CD14-positive monocyte (primary cell): ENCODE measurements around the gene NDUFS4. TPM values are rescaled to one million over a fixed set of nuclear protein-coding genes. Genes with fewer than 3 reads are reported as not detected.

ENCODE experiments used
- DNase-seq, 3 donors: peaks; one replicate each; pipeline ENCODE4 v3.0.0-alpha.2; 2011 to 2022
- H2AFZ ChIP-seq: 2 replicates; pipeline ENCODE4 v1.6.0; 2012; ENCODE audit warnings: mild to moderate bottlenecking, low read depth, low read length, inconsistent platforms; ENCODE audit not compliant: insufficient read depth, poor library complexity, severe bottlenecking
- H3K27ac ChIP-seq, 2 donors: 1 replicate in 1 of 2; 2 replicates in 1 of 2; pipeline ENCODE4 v1.5.1; 2012 to 2013; ENCODE audit warnings: low read length in 2 of 2, control low read depth in 1 of 2, inconsistent platforms in 1 of 2, low read depth in 1 of 2, mild to moderate bottlenecking in 1 of 2
- H3K27me3 ChIP-seq, 2 donors: one replicate each; pipeline versions ENCODE4 v1.6.0 to v1.6.1; 2011 to 2013; ENCODE audit warnings: low read length in 2 of 2; ENCODE audit not compliant: control insufficient read depth in 2 of 2, insufficient read depth in 2 of 2
- H3K36me3 ChIP-seq, 2 donors: replicated peaks in 1 of 2; 1 replicate in 1 of 2; 2 replicates in 1 of 2; pipeline versions ENCODE4 v1.5.1 to v1.6.1; 2012 to 2013; ENCODE audit warnings: low read length in 2 of 2, control low read depth in 1 of 2, inconsistent platforms in 1 of 2, mild to moderate bottlenecking in 1 of 2; ENCODE audit not compliant: insufficient read depth in 2 of 2, control insufficient read depth in 1 of 2
- H3K4me1 ChIP-seq, 2 donors: 1 replicate in 1 of 2; 2 replicates in 1 of 2; pipeline versions ENCODE4 v1.5.1 to v1.6.1; 2012 to 2013; ENCODE audit warnings: low read length in 2 of 2, control low read depth in 1 of 2, inconsistent platforms in 1 of 2, mild to moderate bottlenecking in 1 of 2, moderate library complexity in 1 of 2; ENCODE audit not compliant: insufficient read depth in 2 of 2, control insufficient read depth in 1 of 2
- H3K4me2 ChIP-seq: replicated peaks from 2 replicates; pipeline ENCODE3; 2012; ENCODE audit warnings: low read length, moderate library complexity, mild to moderate bottlenecking; ENCODE audit not compliant: poor library complexity, severe bottlenecking; ENCODE audit errors: extremely low read depth
- H3K4me3 ChIP-seq, 3 experiments: fragments of 200-600 bp in 1 of 3; sonication (generic) in 1 of 3; replicated peaks in 1 of 3; 1 replicate in 2 of 3; 2 replicates in 1 of 3; pipeline ENCODE4 v1.5.1; 2011 to 2013; ENCODE audit warnings: low read length in 3 of 3, mild to moderate bottlenecking in 3 of 3, control low read depth in 2 of 3, low read depth in 2 of 3, inconsistent platforms in 1 of 3, moderate library complexity in 1 of 3
- H3K79me2 ChIP-seq: 2 replicates; pipeline ENCODE4 v1.6.0; 2012; ENCODE audit warnings: mild to moderate bottlenecking, control low read depth, inconsistent platforms, low read length, moderate library complexity; ENCODE audit not compliant: insufficient read depth
- H3K9ac ChIP-seq: 2 replicates; pipeline ENCODE4 v1.6.0; 2017; ENCODE audit warnings: low read length, mild to moderate bottlenecking; ENCODE audit not compliant: insufficient read depth, poor library complexity, severe bottlenecking
- H3K9me3 ChIP-seq, 2 donors: replicated peaks in 1 of 2; 1 replicate in 1 of 2; 2 replicates in 1 of 2; pipeline versions ENCODE4 v1.5.1 to v1.6.1; 2012 to 2013; ENCODE audit warnings: low read length in 2 of 2, control low read depth in 1 of 2; ENCODE audit not compliant: control insufficient read depth in 1 of 2, insufficient read depth in 1 of 2
- H4K20me1 ChIP-seq: 2 replicates; pipeline ENCODE4 v1.6.0; 2012; ENCODE audit warnings: mild to moderate bottlenecking, low read length, control low read depth, moderate library complexity; ENCODE audit not compliant: insufficient read depth
- H3K27ac Mint-ChIP-seq, 7 donors: one replicate each; pipeline ENCODE4 v1.8.0; 2020; ENCODE audit warnings: mild to moderate bottlenecking in 7 of 7, mixed read lengths in 7 of 7, moderate library complexity in 6 of 7, inconsistent platforms in 2 of 7
- H3K27me3 Mint-ChIP-seq, 3 donors: one replicate each; pipeline ENCODE4 v1.8.0; 2021 to 2022; ENCODE audit warnings: low read depth in 3 of 3, mild to moderate bottlenecking in 3 of 3, mixed read lengths in 3 of 3, moderate library complexity in 3 of 3, inconsistent platforms in 1 of 3
- H3K36me3 Mint-ChIP-seq, 2 donors: one replicate each; pipeline ENCODE4 v1.8.0; 2020; ENCODE audit warnings: mixed read lengths in 2 of 2, inconsistent platforms in 1 of 2, mild to moderate bottlenecking in 1 of 2
- H3K4me1 Mint-ChIP-seq: one replicate; pipeline ENCODE4 v1.8.0; 2020; ENCODE audit warnings: mild to moderate bottlenecking, mixed read lengths
- H3K4me3 Mint-ChIP-seq, 2 donors: one replicate each; pipeline ENCODE4 v1.8.0; 2020; ENCODE audit warnings: mild to moderate bottlenecking in 2 of 2, mixed read lengths in 2 of 2, moderate library complexity in 1 of 2
- H3K9me3 Mint-ChIP-seq, 7 donors: one replicate each; pipeline ENCODE4 v1.8.0; 2020 to 2022; ENCODE audit warnings: mixed read lengths in 7 of 7, mild to moderate bottlenecking in 6 of 7, moderate library complexity in 6 of 7, inconsistent platforms in 2 of 7
- WGBS: methylation state at CpG from one replicate; pipeline ENCODE4 v1.1.5; 2013; ENCODE audit warnings: missing lambda C conversion rate; ENCODE audit not compliant: insufficient coverage; 5-methylcytosine and 5-hydroxymethylcytosine counted together
- intact Hi-C, 2 donors: fragments of 100-400 bp; cut with micrococcal nuclease; formaldehyde crosslinking; loops; one replicate each; pipeline versions ENCODE4 v1.15.0 to v1.15.1; 2023
- polyA plus RNA-seq, 3 donors: library from polyadenylated mRNA; depleted of rRNA in 1 of 3; unstranded in 2 of 3; stranded (reverse) in 1 of 3; fragments of 300-500 nt in 2 of 3; fragments of >200 nt in 1 of 3; fragmentation: Illumina TruSeq in 2 of 3; gene quantifications; 1 replicate in 2 of 3; 2 replicates in 1 of 3; pipeline ENCODE4 v1.2.3, GENCODE V29; 2012 to 2021
- TF ChIP-seq, protein P1 (sequence below): fragments of 200-600 bp; IDR thresholded peaks from one replicate; pipeline ENCODE4 v1.8.0; 2022; ENCODE audit warnings: antibody characterized with exemption, mild to moderate bottlenecking

NDUFS4 gene
- polyA plus RNA-seq, 3 donors, result 42.5 to 118 (median 111) TPM

DNA sequence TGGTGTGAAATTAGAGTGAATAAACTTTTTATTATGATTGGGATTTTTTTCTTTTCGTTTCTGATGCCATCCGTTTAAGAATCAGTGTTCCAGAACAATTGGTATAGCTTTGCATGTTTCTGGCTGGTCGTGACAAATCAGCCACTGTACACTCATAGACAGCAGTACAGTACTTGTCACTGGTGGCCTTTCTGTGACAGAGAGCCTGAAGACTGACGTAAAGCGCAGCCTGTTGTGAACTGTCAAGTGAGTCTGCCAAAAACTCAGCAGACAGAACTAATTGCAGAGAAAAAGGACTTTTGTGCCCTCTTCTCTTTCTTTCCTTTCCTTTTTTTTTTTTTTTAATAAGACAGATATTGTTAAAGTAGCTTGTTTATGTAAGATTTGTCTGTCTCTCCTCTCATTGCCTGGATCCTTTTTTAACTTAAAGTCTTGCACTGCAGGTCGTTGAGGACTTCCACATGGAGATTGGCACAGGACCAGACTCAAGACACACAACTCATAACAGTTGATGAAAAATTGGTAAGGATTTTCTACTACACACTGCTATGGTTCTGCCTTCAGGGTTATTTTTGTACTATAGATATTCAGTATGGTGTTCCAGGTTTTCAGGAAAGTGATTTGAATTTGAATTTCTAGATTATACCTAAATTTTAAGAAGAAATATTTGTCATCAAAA is 42.7 kb downstream of the NDUFS4 start:
- WGBS, result 100% methylated on average over 2 of the region's 6 CpGs
- Histone ChIP-seq H3K9ac (no peak overlapping the region), H2AFZ (no peak overlapping the region), H3K27ac (no peak overlapping the region), H3K27me3 (no peaks in the 10 kb centered on the region), H4K20me1 (peaks cover 8% of the 10 kb centered on the region), H3K4me3 (no peak overlapping the region), H3K9me3 (peaks cover 0 to 6% of the 10 kb centered on the region in 2 donors), H3K4me1 (no peaks in the 10 kb centered on the region), H3K36me3 (peaks cover 25 to 41% of the 10 kb centered on the region in 2 donors), H3K79me2 (peaks cover 27% of the 10 kb centered on the region), H3K4me2 (no peak overlapping the region)
- DNase-seq, result no peak
- H3K36me3 Mint-ChIP-seq, result peaks cover 34 to 39% of the 10 kb centered on the region in 2 donors
- no peak overlapping the region for H3K27ac Mint-ChIP-seq
- H3K9me3 Mint-ChIP-seq, result peaks cover 3 to 14% (median 5%) of the 10 kb centered on the region in 7 donors
- no peaks in the 10 kb centered on the region for H3K4me1 Mint-ChIP-seq
- TF ChIP-seq, protein P1, sequence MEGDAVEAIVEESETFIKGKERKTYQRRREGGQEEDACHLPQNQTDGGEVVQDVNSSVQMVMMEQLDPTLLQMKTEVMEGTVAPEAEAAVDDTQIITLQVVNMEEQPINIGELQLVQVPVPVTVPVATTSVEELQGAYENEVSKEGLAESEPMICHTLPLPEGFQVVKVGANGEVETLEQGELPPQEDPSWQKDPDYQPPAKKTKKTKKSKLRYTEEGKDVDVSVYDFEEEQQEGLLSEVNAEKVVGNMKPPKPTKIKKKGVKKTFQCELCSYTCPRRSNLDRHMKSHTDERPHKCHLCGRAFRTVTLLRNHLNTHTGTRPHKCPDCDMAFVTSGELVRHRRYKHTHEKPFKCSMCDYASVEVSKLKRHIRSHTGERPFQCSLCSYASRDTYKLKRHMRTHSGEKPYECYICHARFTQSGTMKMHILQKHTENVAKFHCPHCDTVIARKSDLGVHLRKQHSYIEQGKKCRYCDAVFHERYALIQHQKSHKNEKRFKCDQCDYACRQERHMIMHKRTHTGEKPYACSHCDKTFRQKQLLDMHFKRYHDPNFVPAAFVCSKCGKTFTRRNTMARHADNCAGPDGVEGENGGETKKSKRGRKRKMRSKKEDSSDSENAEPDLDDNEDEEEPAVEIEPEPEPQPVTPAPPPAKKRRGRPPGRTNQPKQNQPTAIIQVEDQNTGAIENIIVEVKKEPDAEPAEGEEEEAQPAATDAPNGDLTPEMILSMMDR, result no peak
- intact Hi-C loops, result no loop called here
- no peak overlapping the region for H3K4me3 Mint-ChIP-seq
- no peaks in the 10 kb centered on the region for H3K27me3 Mint-ChIP-seq

DNA sequence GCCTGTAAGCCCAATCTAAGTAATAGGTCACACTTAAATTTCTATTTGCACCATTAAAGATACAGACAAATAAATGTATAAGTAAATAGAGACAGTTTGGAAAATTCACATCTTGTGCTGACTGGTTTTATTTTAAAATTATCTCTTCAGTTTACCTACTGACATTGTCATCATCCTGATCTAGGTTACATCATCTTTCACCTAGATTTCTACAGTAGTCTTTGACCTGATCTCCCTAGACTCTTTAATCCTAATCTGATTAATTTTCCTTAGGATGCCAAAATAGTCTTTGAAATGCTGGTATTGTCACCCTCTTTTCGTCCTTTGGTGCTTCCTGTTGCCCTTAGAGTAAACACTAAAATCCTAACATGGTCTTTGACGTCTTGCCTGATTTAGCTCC is 43.9 kb downstream of the NDUFS4 start:
- no peak overlapping the region for H3K9ac ChIP-seq
- TF ChIP-seq, protein P1, result no peak
- H3K27me3 ChIP-seq, result no peaks in the 10 kb centered on the region
- H2AFZ ChIP-seq, result no peak overlapping the region
- no peaks in the 10 kb centered on the region for H3K4me1 ChIP-seq
- 100% methylated on average over 2 of the region's 2 CpGs for WGBS
- peaks cover 25 to 48% of the 10 kb centered on the region in 2 donors for H3K36me3 ChIP-seq
- H3K79me2 ChIP-seq, result peaks cover 24% of the 10 kb centered on the region
- H4K20me1 ChIP-seq, result peaks cover 7% of the 10 kb centered on the region
- no peak for DNase-seq
- H3K4me3 ChIP-seq, result no peak overlapping the region
- Mint-ChIP-seq H3K4me3 (no peak overlapping the region), H3K4me1 (no peaks in the 10 kb centered on the region), H3K36me3 (peaks cover 46 to 51% of the 10 kb centered on the region in 2 donors), H3K27me3 (no peaks in the 10 kb centered on the region), H3K9me3 (peaks cover 1 to 14% (median 5%) of the 10 kb centered on the region in 7 donors), H3K27ac (peak overlapping the region in 1 of 7 donors; percentile 68)
- intact Hi-C loops, result no loop called here
- H3K4me2 ChIP-seq, result no peak overlapping the region
- H3K27ac ChIP-seq, result no peak overlapping the region
- H3K9me3 ChIP-seq, result peaks cover 0 to 6% of the 10 kb centered on the region in 2 donors
